ENCODE measurements around the gene FBXW4.
"Not testable (repeated sequence)": the region's sequence is repeated elsewhere in the genome, so short reads cannot be mapped to it uniquely, and the experiment has no call there.

The FBXW4 gene

GRCh38 chr10:101617824-101618568 is 77.0 kb downstream of the FBXW4 start:
- in situ Hi-C loops (cut with MboI; ENCODE audit: low sequenced_read_pairs) = no loop called here

DNA sequence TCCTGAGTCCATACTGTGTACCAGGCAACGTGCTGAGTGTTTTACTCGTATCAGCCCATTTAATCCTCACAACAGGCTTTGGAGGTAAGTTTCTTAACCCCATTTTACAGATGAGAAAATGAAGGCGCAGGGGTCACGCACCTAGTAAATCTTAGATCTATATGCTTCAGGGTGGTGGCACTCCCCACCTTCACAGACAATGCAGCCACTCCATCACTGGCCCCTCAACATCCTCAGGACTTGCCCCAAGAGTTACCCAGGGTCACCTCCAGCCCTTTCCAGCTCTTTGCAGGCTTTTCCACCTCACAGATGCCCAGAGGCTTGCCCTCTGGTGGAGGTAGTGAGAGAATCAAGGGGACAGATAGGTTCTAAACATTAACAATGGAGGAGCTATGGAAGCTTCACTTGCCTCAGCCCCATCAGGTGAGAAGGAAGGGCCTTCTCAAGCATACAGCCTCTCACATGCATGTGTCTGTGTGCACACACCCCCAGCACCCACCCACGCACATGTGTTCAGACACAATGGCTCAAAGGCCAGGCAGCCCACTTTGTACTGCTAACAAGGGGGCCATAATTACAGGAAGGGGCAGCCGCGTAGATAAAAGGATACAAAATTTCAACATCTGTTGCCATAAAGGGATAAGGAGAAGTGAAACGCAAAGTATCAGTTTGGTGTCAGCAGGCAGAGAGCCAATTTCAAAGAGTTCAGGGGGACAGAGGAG is 77.7 kb downstream of the FBXW4 start:
- in situ Hi-C loops (cut with MboI; ENCODE audit: low sequenced_read_pairs) = no loop called here

- in situ Hi-C loops (cut with MboI; ENCODE audit: low sequenced_read_pairs) = no loop called here
Measured at GRCh38 chr10:101616415-101617101, 78.4 kb downstream of the FBXW4 start.

- in situ Hi-C loops (cut with MboI; ENCODE audit: low sequenced_read_pairs) = no loop called here
Measured at GRCh38 chr10:101615525-101616116, 79.3 kb downstream of the FBXW4 start.

DNA sequence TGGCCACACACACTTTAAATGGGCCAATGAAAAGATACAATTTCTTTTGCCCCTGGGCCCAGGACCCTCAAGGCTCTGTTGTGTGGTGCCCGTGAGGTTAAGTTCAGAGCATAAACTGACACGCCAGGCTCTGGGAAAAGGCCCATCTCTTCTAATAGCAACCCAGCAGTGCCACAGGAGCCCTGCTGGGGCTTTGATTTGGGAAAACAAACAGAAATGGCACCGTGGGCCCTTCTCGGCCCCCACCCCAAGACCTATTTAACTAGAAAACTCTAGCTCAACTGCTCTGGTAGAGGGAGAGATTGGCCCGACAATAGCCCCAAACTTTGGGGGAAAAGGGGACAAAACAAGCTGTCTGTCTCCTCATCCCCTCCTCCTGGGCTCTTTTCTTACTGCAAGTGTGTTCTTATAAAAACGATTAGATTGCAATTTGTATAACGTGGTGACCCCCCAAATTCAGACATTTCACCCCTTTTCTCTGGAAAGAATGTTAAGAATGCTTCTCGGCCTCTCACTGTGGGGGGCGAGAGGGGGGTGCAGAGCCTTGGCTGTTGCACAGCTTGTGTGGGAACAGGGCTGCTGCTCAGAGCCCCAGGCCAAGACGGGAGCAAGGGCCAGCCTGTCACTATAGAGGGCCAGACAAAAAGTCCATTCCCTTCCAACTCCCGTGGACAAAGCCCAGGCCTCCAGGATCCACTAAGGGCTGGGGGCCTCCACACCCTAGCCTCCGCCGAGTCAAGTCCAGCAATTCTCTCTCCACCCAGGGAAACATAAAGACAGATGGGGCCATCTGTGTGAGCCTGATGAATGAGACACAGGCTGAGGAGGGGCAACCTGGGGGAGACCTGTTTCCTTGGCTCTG is 80.1 kb downstream of the FBXW4 start:
- in situ Hi-C loops (cut with MboI; ENCODE audit: low sequenced_read_pairs) = no loop called here

DNA sequence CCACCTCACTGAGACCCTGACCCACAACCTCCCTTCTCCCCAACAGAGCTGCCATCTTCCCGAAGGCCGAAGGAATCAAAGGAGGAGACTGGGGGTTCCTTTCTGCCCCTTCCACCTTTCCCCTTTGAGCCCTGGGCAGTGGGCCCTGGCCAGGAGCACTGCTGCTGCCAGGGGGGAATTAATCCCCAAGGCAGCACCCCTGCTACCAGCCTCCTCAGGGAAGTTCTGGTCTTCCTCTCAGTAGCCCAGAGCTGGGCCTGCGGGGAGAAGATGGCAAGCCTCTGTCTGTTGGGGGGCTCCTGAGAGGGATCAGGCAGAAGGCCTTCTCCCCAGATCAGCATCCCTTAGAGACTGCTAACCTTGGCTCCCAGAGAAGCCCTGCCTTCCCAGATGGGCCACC is 81.3 kb downstream of the FBXW4 start:
- in situ Hi-C loops (cut with MboI; ENCODE audit: low sequenced_read_pairs) = no loop called here

DNA sequence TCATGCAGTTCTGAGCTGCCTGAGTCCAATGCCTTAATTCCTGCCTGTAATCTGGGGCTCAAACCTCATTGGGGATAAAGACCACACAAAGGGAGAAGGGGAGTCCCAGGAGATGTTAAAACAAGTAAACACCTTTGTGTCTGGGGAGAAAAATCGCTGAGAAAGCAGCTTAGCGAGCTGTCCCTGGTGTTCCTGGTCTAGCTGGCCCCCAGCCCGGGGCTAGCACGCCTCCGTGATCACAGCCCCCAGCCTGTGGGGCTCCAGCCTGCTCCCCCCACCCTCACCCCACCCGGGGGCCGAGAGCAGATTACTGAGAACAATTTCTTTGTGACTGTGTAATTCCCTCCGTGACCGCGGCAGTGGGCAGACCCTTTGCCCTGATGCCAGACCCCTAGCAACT is 82.1 kb downstream of the FBXW4 start:
- in situ Hi-C loops (cut with MboI; ENCODE audit: low sequenced_read_pairs) = no loop called here

DNA sequence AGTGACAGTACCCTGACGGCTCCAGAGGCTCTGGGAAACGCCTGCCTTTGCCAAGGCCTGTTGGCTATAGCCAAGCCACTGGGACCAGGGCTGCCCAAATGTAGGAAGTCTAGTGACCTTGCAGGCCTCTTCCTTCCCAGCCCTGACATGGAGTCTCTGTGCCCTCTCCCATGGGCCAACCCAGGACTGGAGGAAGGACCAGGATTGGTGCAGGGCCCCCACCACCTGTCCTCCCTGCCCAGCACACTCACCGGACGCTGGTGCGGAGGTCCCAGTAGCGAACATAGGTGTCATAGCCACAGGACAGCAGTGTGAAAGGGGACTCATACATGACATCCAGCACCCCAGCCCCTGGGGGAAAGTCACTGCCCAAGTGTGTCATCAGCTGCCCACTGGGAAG is 82.9 kb downstream of the FBXW4 start:
- in situ Hi-C loops (cut with MboI; ENCODE audit: low sequenced_read_pairs) = no loop called here

DNA sequence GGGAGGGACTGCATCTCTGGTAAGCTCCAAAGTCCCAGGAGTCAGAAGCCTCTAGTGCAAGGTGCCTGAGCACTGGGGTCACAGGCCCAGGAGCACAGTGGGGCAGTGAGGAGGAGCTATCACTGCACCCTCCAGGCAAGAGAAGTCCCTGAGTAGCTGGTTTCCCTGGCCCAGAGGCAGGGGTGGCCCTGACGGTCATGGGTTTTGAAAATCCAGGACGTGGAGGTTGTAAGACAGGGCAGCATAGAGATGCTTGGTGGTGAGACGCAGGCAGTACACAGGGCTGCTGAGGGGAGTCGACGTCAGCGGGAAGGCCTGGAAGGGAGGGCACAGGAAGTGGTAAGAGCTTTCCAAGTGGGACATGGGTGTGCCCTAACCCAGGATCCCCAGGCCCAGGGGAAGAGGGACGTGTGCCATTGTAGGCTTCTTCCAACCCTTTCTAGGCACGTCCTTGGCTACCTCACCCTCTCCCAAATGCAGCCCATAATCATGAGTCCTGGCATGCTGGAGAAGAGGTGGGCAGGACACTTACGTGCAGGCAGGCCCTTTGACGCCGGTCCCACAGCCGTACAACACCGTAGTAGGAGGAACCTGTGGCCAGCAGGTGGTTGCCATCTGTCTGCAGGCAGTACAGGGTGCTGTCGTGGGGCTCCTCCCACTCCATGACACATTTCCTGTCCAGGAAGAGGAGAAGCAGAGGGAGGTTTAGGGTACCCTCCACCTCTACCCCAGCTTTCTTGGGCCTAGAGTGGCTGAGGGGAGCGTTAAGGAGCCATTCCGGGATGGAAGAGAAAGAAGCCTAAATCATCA is 83.7 kb downstream of the FBXW4 start:
- in situ Hi-C loops (cut with MboI; ENCODE audit: low sequenced_read_pairs) = no loop called here

DNA sequence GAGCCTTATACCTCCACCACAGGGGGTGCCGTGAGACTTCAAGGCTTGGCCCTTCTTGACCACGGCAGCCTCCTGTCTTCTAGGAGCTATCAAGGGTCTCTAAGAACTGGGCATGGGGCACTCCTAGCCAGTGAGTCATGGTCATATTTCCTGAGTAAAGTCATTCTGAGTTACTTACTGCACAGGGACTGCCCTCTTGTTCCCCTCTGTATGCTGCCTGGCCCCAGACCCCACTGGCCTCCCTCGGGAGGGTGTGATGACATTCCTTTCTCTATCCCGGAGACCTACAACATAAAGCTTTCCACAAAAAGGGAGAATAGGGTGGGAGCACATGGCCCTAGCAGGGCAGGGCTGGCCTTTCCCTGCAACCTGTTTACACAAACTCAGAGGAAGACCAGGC is 85.5 kb downstream of the FBXW4 start:
- in situ Hi-C loops (cut with MboI; ENCODE audit: low sequenced_read_pairs) = loop anchor here (10.0 kb wide), 1 partner anchor 175 kb away; the partner anchor contains the start of gene NPM3

DNA sequence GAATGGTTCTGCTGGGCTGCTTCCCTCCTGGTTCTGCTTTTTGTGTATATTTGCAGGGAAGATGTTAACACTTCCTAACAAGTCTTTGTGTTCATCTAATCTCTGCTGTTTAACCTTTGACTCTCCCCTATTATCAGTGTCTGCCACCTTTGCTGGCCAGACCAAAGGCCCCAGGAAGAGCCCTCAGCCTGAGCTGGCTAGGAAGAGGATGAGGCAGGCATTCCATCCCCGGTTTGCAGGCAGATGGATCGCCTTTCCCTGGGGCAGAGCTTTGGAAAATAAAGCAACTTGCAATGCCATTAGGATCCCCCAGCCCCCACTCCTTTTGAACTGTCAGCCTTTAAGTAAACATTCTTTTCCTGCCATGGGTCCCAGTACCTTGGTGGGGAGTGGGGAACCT is 87.8 kb downstream of the FBXW4 start:
- in situ Hi-C loops (cut with MboI; ENCODE audit: low sequenced_read_pairs) = loop anchor here (10.0 kb wide), 1 partner anchor 178 kb away; the partner anchor contains the start of gene NPM3

GRCh38 chr10:101602761-101603398 is 92.1 kb downstream of the FBXW4 start:
- in situ Hi-C loops (cut with MboI; ENCODE audit: low sequenced_read_pairs) = loop anchor here (10.0 kb wide), 1 partner anchor 182 kb away; the partner anchor contains the start of gene NPM3

GRCh38 chr10:101601541-101601940 is 93.4 kb downstream of the FBXW4 start:
- in situ Hi-C loops (cut with MboI; ENCODE audit: low sequenced_read_pairs) = loop anchor here (10.0 kb wide), 1 partner anchor 183 kb away; the partner anchor contains the start of gene NPM3

- in situ Hi-C loops (cut with MboI; ENCODE audit: low sequenced_read_pairs) = no loop called here
Measured at GRCh38 chr10:101597091-101597900, 97.7 kb downstream of the FBXW4 start.

DNA sequence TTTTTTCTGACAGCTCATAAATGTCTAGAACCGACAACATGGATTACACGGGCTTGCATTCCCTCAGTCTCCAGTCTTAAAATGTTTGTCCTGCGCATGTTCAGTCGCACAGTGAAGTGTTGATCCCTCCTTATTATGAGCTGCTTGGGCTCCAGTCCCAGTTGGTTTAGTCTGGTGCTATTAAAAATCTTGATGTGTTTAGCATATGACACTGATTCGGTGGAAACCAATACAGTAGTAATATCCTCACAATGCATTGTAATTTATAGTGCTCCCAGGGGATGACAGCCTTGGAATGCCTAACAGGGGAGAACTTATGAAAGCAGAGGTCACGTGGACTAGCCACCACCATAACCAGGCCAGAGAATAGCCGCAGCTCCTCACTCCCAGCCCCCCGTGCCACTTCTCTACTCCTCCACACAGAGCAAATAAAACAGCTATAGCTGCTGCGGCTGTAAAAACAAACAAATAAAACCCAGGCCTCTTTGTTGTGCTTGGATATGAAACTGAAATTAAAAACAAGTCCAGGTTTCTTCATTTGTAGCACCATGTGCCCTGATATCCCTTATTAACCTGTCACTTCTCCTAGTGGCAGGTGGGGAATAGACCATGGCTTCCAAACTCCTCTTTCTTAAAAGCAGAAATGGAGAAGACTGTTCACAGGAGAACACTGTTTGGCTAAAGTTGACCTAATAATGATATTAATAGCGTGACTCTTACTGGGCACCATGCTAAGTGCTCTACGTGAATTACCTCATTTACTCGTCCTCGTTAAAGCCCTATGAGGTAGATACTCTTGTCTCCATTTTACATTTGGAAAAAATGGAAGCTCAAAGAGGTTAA is 99.2 kb downstream of the FBXW4 start:
- in situ Hi-C loops (cut with MboI; ENCODE audit: low sequenced_read_pairs) = no loop called here

GRCh38 chr10:101593331-101593730 is 101.6 kb downstream of the FBXW4 start:
- in situ Hi-C loops (cut with MboI; ENCODE audit: low sequenced_read_pairs) = not testable (repeated sequence)

DNA sequence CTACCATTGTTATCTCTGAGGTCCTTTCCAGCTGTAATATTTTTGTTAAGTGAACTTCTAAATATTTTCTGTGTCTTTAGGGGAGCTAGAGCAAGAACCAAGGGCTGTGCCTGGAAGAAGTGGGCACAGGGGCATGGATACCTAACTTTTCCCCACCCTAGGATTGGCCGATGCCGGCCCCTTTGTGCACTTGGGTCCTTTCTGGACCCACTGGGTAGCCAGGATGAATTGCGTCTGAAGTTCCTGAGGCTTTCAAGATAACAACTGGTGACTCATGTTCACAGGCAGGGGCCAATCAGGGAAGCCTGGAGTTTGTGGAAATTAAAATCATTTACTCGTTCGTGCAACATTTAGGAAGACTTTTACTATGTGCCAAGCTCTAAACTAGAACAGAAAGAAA is 106.1 kb downstream of the FBXW4 start:
- in situ Hi-C loops (cut with MboI; ENCODE audit: low sequenced_read_pairs) = no loop called here
